ENCODE measurements around the gene AREL1. TPM values are rescaled to one million over a fixed set of nuclear protein-coding genes. Genes with fewer than 3 reads are reported as not detected.

Gene AREL1
- 31.7 and 33.3 TPM in 2 replicates for total RNA-seq

GRCh38 chr14:74712499-74713394 lies at the start of gene AREL1, which contains the start of gene FCF1:
Gene AREL1, minus strand, starts transcription at chr14:74713080. Its CDS starts 27,465 bp downstream, at chr14:74685615.
Gene FCF1, plus strand, starts transcription at chr14:74713144. Its CDS starts 54 bp downstream, at chr14:74713198.

GRCh38 chr14:74611650-74612349 lies 101.1 kb downstream of the AREL1 start, which contains the start of gene LTBP2:
Gene LTBP2, minus strand, starts transcription at chr14:74612237. Its CDS starts 293 bp downstream, at chr14:74611944.

Small RNA genes within 50 kb of the gene (small RNA-seq; reads per million reads assigned to genes)
- gene RF00409 = not detected

Other genes with a start within 250 kb of the AREL1 start
- gene NPC2, start 219.8 kb downstream of the AREL1 start, total RNA-seq = 144 and 268 TPM in 2 replicates
- 10.1 and 11.5 TPM in 2 replicates for gene ISCA2, start 219.3 kb downstream of the AREL1 start, total RNA-seq
- gene LTBP2, start 100.8 kb downstream of the AREL1 start, total RNA-seq = 308 and 309 TPM in 2 replicates
- gene FCF1, start 64 bp upstream of the AREL1 start, total RNA-seq = 27.8 and 32.1 TPM in 2 replicates
- 35.9 and 46.6 TPM in 2 replicates for gene YLPM1, start 50.2 kb upstream of the AREL1 start, total RNA-seq
- gene PROX2, start 163.1 kb upstream of the AREL1 start, total RNA-seq = 0.12 and 0.16 TPM in 2 replicates
- 194 and 213 TPM in 2 replicates for gene DLST, start 168.8 kb upstream of the AREL1 start, total RNA-seq
- 0.32 and 1.3 TPM in 2 replicates for gene RPS6KL1, start 210.2 kb upstream of the AREL1 start, total RNA-seq
- 101 and 129 TPM in 2 replicates for gene PGF, start 242.5 kb upstream of the AREL1 start, total RNA-seq